ENCODE data around the gene GLRA2.
"Not testable (repeated sequence)": the region's sequence is repeated elsewhere in the genome, so short reads cannot be mapped to it uniquely, and the experiment has no call there.

The GLRA2 gene

GRCh38 chrX:14591976-14592375 is 62.6 kb downstream of the GLRA2 start:
- no peak for DNase-seq (ENCODE audit: low spot score)

GRCh38 chrX:14594521-14594920 is 65.2 kb downstream of the GLRA2 start:
- no peak for DNase-seq (ENCODE audit: low spot score)

DNA sequence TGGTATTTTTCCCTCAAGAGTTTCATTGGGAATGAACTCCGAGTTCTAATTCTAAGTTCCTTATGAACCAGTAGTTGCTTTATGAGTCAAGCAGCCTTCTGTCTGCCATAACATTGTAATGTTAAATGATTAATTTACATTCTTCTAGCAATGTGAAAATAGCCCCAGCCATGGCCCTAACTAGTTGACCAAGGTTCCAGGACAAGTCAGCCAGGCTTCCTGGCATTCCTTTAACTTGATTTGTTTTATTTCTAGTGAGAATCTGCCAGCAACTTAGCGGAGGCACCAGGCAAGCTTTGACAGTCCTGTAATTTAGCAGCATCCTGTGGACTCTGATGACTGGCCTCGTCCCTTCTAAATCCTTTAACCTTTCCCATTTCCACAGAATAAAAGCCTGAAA is 69.0 kb downstream of the GLRA2 start:
- peak; percentile 6 for DNase-seq (ENCODE audit: low spot score)

DNA sequence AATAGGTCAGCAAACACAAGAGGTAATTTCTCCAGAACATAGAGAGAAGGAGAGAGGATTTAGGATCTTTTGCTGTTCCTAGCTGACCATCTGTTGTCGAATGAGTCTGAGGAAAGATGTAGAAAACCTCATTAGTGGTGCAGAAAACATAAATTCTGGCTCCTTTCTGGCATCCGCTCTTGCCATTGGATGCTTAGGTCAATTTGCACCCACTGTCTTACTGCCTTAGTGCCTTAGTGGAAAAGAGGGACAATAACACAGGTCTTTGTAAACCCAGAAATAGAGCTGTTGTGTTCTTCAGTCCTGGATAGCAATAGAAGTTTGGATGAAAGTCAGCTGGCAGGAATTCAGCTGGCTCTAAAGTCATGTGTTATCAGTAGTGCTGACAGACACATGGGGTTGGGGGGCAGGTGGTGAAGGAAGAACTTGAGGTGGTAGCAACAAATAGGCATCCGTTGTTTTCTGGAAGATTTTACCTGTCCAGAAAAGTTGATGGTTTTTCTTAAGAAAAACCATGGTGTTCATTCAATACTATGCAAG is 78.2 kb downstream of the GLRA2 start:
- DNase-seq (ENCODE audit: low spot score) = no peak

- DNase-seq (ENCODE audit: low spot score) = not testable (repeated sequence)
Observed at GRCh38 chrX:14612450-14612849, 83.1 kb downstream of the GLRA2 start.

- DNase-seq (ENCODE audit: low spot score) = no peak
Observed at GRCh38 chrX:14616301-14616700, 87.0 kb downstream of the GLRA2 start.

- DNase-seq (ENCODE audit: low spot score) = no peak
Observed at GRCh38 chrX:14616836-14617235, 87.5 kb downstream of the GLRA2 start.

GRCh38 chrX:14618177-14618965 is 89.0 kb downstream of the GLRA2 start:
- no peak for DNase-seq (ENCODE audit: low spot score)

GRCh38 chrX:14630733-14631132 is 101.4 kb downstream of the GLRA2 start:
- DNase-seq (ENCODE audit: low spot score) = no peak

DNA sequence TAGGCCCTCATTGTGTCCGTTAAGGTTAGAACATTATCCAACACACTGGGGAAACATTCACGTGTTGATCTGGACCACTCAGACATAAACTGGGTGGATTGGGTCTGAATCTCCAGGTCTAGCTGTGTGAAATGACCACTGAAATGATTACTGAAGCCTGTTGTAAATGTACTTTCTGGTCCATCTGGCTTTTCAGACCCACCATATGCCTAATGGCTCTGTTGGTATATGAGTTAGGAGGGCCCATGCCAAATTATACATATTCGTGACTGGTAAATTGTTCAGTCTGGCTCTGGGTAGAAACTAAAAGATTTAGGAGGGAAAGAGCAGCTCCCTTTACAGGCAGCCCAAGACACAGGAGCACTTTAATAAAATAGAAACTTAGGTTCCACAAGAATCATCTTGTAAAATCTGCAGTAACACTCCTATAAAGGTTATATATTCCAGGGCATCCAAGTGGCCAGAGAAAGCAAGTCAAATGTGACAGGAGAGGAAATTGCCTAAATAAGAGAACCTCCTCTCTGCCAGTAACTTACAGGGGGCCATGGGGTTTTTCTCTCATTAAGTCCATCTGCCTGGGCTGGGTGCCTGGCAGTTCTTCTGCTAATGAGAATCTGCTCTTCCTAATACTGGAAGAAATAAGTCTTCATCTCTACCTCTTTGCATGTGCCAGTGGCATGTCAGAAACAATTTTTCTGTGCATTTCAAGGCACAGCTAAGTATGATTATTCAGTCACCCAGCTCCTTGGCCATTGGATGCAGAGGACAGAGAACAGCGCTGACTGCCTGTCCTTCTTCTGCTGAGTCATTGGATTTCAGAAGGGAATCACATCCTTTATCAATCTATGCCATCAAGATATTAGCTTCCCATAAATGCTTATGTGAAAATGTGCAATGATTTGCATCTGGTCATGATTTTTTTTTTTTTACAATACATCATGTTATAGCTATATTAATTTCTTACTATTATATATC is 112.6 kb downstream of the GLRA2 start:
- no peak for DNase-seq (ENCODE audit: low spot score)

DNA sequence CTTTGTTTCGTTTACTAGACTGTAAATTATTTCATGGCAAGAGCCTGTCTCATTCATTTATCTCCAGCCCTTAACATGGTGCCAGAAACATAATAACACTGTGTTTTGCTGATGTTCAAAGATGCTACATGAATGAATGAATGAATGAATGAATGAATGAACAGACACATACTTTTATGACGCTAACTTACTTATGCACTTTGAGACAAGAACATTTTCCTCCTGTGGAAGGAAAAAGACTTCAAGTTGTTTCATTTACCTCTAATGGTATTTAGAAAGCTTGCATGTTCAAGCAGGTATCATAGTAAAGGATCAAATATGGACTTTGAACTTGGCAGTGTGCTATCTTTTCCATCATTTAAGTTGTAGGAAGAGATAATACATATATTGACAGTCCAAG is 131.6 kb downstream of the GLRA2 start:
- no peak for DNase-seq (ENCODE audit: low spot score)

- DNase-seq (ENCODE audit: low spot score) = no peak
Observed at GRCh38 chrX:14670819-14671218, 141.5 kb downstream of the GLRA2 start.

GRCh38 chrX:14672611-14673172 is 143.4 kb downstream of the GLRA2 start:
- no peak for DNase-seq (ENCODE audit: low spot score)

DNA sequence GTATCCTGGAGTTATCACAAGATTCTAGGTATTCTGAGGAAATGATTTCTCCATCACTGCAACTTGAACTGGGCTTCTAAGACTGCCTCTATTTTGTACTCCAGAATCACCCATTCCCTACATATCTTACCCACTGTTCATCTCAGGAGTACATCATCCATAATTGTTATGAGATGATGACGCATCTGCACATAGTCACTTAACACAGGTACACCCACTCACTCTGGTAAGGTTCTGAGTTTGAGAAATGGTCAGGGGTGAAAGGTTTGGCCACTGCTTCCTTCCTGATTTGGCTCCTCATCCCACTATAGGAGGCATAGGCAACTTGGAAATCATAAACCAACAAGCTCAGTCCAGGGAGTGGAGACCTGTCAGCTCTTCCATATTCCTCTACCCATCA is 143.9 kb downstream of the GLRA2 start:
- DNase-seq (ENCODE audit: low spot score) = no peak

- peak; percentile 24 for DNase-seq (ENCODE audit: low spot score)
Observed at GRCh38 chrX:14673764-14674163, 144.4 kb downstream of the GLRA2 start.

DNA sequence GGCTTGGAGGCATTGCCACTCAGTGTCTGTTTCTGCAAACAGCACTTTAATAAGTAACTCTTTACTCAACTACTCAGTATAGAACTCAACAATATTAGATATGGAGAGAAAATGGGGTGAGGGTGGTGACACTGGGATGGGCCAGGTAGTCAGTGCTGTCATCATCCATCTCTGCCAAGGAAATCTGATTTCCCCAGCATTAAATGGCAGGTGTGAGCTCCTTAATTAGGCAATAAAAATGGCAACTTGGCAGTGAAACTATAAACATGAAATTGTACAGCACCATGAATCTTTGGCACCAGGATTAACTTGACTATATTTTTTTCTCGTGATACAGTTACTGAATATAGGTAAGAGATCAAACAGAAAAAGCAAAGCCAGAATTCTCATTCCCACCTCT is 146.2 kb downstream of the GLRA2 start:
- DNase-seq (ENCODE audit: low spot score) = no peak

DNA sequence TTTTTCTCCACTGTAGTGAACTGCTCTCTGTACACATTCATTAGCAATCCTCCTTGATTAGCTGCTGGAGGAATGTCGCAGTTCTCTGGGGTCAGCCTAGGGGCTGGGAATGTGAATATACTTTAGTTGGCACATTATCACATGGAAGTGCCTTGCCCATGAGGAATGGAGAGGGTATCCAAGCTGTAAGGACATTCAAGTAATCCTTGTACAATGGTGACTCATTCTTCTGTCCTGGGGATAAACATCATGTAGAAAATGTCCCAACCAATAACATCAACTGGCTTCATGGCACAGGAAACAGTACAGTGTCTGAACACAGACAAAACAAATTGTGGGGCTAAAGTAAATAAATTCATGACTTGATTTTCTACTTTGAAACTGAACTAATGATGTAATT is 147.1 kb downstream of the GLRA2 start:
- DNase-seq (ENCODE audit: low spot score) = no peak

- not testable (repeated sequence) for DNase-seq (ENCODE audit: low spot score)
Observed at GRCh38 chrX:14688331-14688730, 159.0 kb downstream of the GLRA2 start.

DNA sequence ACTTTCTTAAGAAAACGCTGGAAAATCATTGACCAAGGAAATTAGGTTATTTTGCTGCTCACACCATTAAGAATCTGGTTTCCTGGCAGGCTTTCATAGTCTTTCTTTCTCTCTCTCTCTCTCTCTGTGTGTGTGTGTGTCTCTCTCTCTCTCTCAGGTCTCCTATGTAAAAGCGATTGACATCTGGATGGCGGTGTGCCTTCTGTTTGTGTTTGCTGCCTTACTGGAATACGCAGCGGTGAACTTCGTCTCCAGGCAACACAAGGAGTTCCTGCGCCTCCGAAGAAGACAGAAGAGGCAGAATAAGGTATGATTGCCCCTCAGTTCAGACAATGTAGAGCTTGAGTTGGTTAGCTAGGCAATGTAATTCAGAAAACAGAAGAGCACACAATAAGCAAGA is 161.2 kb downstream of the GLRA2 start:
- DNase-seq (ENCODE audit: low spot score) = no peak

DNA sequence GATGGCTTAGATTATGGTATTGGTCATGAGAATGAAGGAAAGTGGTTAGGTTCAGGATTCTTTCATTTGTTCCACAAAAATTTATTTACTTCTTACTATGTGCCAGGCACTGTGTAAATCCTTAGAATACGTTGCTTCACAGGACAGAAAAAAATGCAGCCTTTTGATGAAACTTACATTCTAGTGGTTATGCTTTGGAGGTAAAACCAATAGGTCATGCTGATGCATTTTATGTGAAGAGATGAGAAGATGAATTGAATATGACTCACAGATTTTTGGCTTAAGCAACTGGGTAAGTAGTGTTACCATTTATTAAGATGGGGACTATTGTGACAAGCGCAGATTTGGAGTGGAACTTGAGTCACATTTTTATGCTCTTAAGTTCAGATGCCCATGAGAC is 165.3 kb downstream of the GLRA2 start:
- DNase-seq (ENCODE audit: low spot score) = no peak

- peak; percentile 41 for DNase-seq (ENCODE audit: low spot score)
Observed at GRCh38 chrX:14697451-14697850, 168.1 kb downstream of the GLRA2 start.

DNA sequence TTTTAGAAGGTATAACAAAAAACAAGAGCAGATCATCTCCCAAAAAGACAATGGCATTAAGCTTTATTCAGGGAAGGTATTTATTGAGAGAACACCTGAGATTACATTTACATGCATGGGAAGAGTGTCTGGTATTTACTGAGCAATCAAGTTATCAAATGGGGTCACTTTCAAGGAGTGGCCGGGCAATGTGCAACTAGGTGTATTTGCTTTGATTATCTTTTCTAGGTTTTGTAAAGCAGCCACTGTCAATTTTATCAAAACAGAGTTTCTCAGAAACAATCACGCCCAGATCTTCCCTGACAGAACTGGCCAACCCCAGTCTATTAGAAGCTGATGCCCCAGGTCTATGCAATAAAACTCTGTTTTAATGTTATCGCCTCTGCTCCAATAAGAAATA is 169.5 kb downstream of the GLRA2 start:
- no peak for DNase-seq (ENCODE audit: low spot score)

Measured in iPS-NIHi11 (cell line).